Subcutaneous adipose tissue (tissue), 4 donors: ENCODE results near the gene TEX9. TPM values are rescaled to one million over a fixed set of nuclear protein-coding genes. Genes with fewer than 3 reads are reported as not detected.

ENCODE experiments used
- total RNA-seq, 4 donors: library from RNA; depleted of rRNA; stranded (reverse); fragments of >200 nt; gene quantifications; one replicate each; pipeline ENCODE4 v1.1.0, GENCODE V29; 2016
- TF ChIP-seq, protein P1 (sequence below): fragments of 450-650 bp; IDR thresholded peaks from one replicate; pipeline ENCODE4 v1.5.1; 2016; ENCODE audit warnings: low read depth, mild to moderate bottlenecking, control low read depth, antibody characterized with exemption, moderate library complexity

TEX9 gene
- total RNA-seq, 4 donors from 2014 or later, result 0.82 to 4.6 (median 1.6) TPM

DNA sequence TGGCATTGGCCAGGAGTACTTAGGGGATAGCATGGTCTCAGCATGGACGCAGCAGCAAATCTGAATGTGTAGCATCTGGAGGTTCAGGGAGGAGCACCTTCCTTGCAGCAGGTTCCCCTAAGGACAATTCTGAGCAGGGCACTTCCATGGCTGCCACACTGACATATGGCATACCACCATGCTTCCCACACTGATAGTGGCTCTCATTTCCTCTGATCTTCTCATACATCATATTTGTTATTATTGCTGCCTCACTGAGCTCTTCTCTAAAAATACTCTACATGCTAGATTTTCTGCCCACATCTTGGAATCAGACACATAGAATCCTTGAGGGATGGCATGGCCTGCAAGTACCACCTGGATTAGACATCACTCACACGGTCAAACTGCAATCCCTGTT is 107.1 kb downstream of the TEX9 start:
- TF ChIP-seq, protein P1, sequence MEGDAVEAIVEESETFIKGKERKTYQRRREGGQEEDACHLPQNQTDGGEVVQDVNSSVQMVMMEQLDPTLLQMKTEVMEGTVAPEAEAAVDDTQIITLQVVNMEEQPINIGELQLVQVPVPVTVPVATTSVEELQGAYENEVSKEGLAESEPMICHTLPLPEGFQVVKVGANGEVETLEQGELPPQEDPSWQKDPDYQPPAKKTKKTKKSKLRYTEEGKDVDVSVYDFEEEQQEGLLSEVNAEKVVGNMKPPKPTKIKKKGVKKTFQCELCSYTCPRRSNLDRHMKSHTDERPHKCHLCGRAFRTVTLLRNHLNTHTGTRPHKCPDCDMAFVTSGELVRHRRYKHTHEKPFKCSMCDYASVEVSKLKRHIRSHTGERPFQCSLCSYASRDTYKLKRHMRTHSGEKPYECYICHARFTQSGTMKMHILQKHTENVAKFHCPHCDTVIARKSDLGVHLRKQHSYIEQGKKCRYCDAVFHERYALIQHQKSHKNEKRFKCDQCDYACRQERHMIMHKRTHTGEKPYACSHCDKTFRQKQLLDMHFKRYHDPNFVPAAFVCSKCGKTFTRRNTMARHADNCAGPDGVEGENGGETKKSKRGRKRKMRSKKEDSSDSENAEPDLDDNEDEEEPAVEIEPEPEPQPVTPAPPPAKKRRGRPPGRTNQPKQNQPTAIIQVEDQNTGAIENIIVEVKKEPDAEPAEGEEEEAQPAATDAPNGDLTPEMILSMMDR, result no peak

DNA sequence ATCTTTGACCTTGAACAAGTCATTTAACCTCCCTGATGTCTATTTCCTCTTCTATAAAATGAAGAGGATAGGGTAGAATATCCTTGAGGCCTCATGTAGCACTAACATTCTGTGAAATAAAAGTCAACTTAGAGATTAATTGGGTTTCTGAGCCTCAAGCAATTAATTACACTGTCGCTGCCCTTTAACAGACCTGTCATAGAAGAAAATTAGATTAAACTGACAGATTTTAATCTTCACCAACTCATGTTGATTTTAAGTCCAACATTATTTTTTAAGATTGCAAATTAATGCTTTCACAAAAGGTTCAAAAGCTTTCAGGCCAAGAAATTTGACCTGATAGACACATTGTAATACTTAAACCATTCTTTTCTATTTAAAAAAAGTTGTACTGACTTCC is 107.8 kb downstream of the TEX9 start:
- TF ChIP-seq, protein P1, result no peak

DNA sequence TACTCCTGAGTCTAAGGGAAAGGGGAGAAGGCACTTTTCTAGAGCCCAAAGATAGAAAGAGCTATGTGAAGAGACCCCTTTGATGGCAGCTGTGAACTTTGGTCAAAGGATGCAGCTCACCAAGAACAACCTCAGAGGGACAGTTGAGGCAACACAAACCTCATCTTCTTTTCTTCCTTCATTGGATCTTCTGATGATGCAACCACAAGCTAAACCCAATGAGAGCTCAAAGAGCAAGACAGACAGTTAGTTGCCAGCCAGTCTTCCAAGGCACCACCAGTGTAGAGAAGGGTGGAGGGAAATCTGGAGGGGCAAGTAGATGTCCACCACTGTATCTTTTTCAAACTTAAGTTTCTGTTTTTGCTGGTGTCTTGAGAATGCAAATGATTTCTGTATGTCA is 110.1 kb downstream of the TEX9 start:
- TF ChIP-seq, protein P1, result no peak

Other genes with a start within 250 kb of the TEX9 start
- gene RFX7, start 121.5 kb upstream of the TEX9 start, total RNA-seq, result 10 to 100 TPM in 1 of 4 donors, 1 to 10 TPM in 3; 6.0 to 10.2 (median 8.3) TPM
- 1 to 10 TPM in 2 of 4 donors, under 1 TPM in 2; 0.38 to 1.8 (median 0.84) TPM for gene MNS1, start 99.7 kb downstream of the TEX9 start, total RNA-seq